GM12878 (cell line): ENCODE results near the gene RARA. TPM values are rescaled to one million over a fixed set of nuclear protein-coding genes. Genes with fewer than 3 reads are reported as not detected.

Source experiments
- ATAC-seq: fragments of 200-7000 bp; cut with Tn5 transposase; 3 replicates; pipeline ENCODE4 v1.9.1; 2020; ENCODE audit warnings: mild to moderate bottlenecking, moderate library complexity
- BruUV-seq: library from RNA; stranded (reverse); fragments of 400-500 nt; replicated peaks from 2 replicates; lab custom pipeline; 2021; lab: Mats Ljungman, UMichigan
- CTCF ChIA-PET: fragments of 300-600 bp; sonication (Branson Sonifier 250); formaldehyde crosslinking; extraction: SDS; loops from one replicate; lab custom pipeline; 2021; ENCODE audit warnings: inconsistent platforms; lab: Yijun Ruan, JAX
- POLR2A ChIA-PET: fragments of 350-600 bp; formaldehyde crosslinking; extraction: SDS; loops from one replicate; lab custom pipeline; 2021; ENCODE audit warnings: inconsistent platforms; lab: Charles Lee
- RAD21 ChIA-PET: fragments of 300-600 bp; sonication (Branson Sonifier 250); formaldehyde crosslinking; loops from one replicate; lab custom pipeline; 2023; ENCODE audit warnings: antibody characterized with exemption; ENCODE audit not compliant: unreplicated experiment; lab: Charles Lee
- SMC1A ChIA-PET: fragments of 300-600 bp; sonication (Branson Sonifier 250); formaldehyde crosslinking; loops from one replicate; lab custom pipeline; 2023; ENCODE audit not compliant: unreplicated experiment, uncharacterized antibody; lab: Charles Lee
- DNase-seq: peaks from one replicate; pipeline ENCODE4 v3.0.0-alpha.2; 2011; ENCODE audit warnings: low read depth, low spot score
- FAIRE-seq: peaks from 3 replicates; lab custom pipeline; 2011; peaks lifted over from hg19 to GRCh38; lab: Jason Lieb, UNC
- H2AFZ ChIP-seq: 2 replicates; pipeline ENCODE4 v1.6.0; 2011; ENCODE audit warnings: low read depth, low read length, control low read depth; ENCODE audit not compliant: control insufficient read depth
- H3K27ac ChIP-seq: 2 replicates; pipeline ENCODE4 v1.5.1; 2011; ENCODE audit warnings: control low read depth; ENCODE audit not compliant: control insufficient read depth, insufficient read depth
- H3K27me3 ChIP-seq, 2 experiments: replicated peaks in 1 of 2; 2 replicates each; pipeline versions ENCODE4 v1.6.0 to v1.6.1; 2011; ENCODE audit warnings: low read length in 1 of 2; ENCODE audit not compliant: control insufficient read depth in 2 of 2, insufficient read depth in 2 of 2
- H3K36me3 ChIP-seq, 2 experiments: 2 replicates each; pipeline ENCODE4 v1.5.1; 2011; ENCODE audit warnings: low read length in 1 of 2; ENCODE audit not compliant: control insufficient read depth in 2 of 2, insufficient read depth in 2 of 2
- H3K4me1 ChIP-seq: 2 replicates; pipeline ENCODE4 v1.6.1; 2011; ENCODE audit warnings: mild to moderate bottlenecking, low read length, moderate library complexity, mixed read lengths; ENCODE audit not compliant: control insufficient read depth, insufficient read depth
- H3K4me2 ChIP-seq: 2 replicates; pipeline ENCODE4 v1.6.0; 2011; ENCODE audit warnings: control low read depth; ENCODE audit not compliant: control insufficient read depth, insufficient read depth
- H3K4me3 ChIP-seq: fragments of 200-600 bp; sonication (generic); 2 replicates; pipeline ENCODE4 v1.5.1; 2016
- H3K79me2 ChIP-seq: 2 replicates; pipeline ENCODE4 v1.6.0; 2011; ENCODE audit warnings: low read length; ENCODE audit not compliant: control insufficient read depth, insufficient read depth
- H3K9ac ChIP-seq: 2 replicates; pipeline ENCODE4 v1.8.0; 2011; ENCODE audit warnings: low read length, control low read depth, mixed read lengths; ENCODE audit not compliant: control insufficient read depth, insufficient read depth
- H3K9me3 ChIP-seq: replicated peaks from 3 replicates; pipeline ENCODE4 v1.5.1; 2011; ENCODE audit warnings: mild to moderate bottlenecking, low read length; ENCODE audit not compliant: control insufficient read depth, insufficient read depth
- H4K20me1 ChIP-seq: 2 replicates; pipeline ENCODE4 v1.6.0; 2011; ENCODE audit not compliant: control insufficient read depth, insufficient read depth
- EZH2 ChIP-seq: IDR thresholded peaks from 2 replicates; pipeline ENCODE4 v1.6.1; 2012; ENCODE audit warnings: low read depth, mild to moderate bottlenecking, control low read depth, inconsistent platforms, low read length, borderline replicate concordance; ENCODE audit not compliant: control insufficient read depth
- HDAC2 ChIP-seq: fragments of 200-600 bp; sonication (generic); IDR thresholded peaks from 2 replicates; pipeline ENCODE4 v1.6.1; 2017
- IKZF1 ChIP-seq: fragments of 450-650 bp; conservative IDR thresholded peaks from 2 replicates; pipeline ENCODE4 v1.6.1; 2017; ENCODE audit warnings: antibody characterized with exemption, mild to moderate bottlenecking
- LARP7 ChIP-seq: fragments of 450-650 bp; IDR thresholded peaks from 2 replicates; pipeline ENCODE4 v1.6.1; 2017; ENCODE audit warnings: mild to moderate bottlenecking
- MEF2A ChIP-seq: IDR thresholded peaks from 2 replicates; pipeline ENCODE4 v1.6.1; 2011; ENCODE audit warnings: low read depth, mild to moderate bottlenecking, low read length, moderate library complexity; ENCODE audit not compliant: insufficient read depth
- MTA2 ChIP-seq: fragments of 450-650 bp; IDR thresholded peaks from 2 replicates; pipeline ENCODE4 v1.6.1; 2016; ENCODE audit warnings: low read depth, mild to moderate bottlenecking, moderate library complexity
- NBN ChIP-seq: fragments of 450-650 bp; IDR thresholded peaks from 2 replicates; pipeline ENCODE4 v1.6.1; 2016
- PAX8 ChIP-seq: fragments of 450-650 bp; IDR thresholded peaks from 2 replicates; pipeline ENCODE4 v1.6.1; 2017; ENCODE audit warnings: mild to moderate bottlenecking, moderate library complexity
- POLR2A ChIP-seq: IDR thresholded peaks from 2 replicates; pipeline ENCODE4 v1.6.1; 2011; ENCODE audit warnings: low read depth, mild to moderate bottlenecking, low read length
- SIN3A ChIP-seq: IDR thresholded peaks from 2 replicates; pipeline ENCODE4 v1.6.1; 2012; ENCODE audit warnings: low read depth, low read length, improper control_type of control experiment
- SMAD5 ChIP-seq: IDR thresholded peaks from 2 replicates; pipeline ENCODE4 v1.6.1; 2016; ENCODE audit warnings: antibody characterized with exemption, low read depth
- ZZZ3 ChIP-seq: IDR thresholded peaks from 2 replicates; pipeline ENCODE4 v1.6.1; 2011; ENCODE audit warnings: low read depth; ENCODE audit not compliant: control insufficient read depth, insufficient read length
- WGBS: methylation state at CpG from one replicate; pipeline ENCODE4 v1.1.6; 2016; ENCODE audit warnings: low lambda C conversion rate; ENCODE audit not compliant: insufficient replicate concordance, insufficient coverage; ENCODE audit errors: missing lambda C conversion rate; 5-methylcytosine and 5-hydroxymethylcytosine counted together
- in situ Hi-C: fragments of 300-500 bp; cut with MboI; formaldehyde crosslinking; loops from 9 replicates; pipeline ENCODE4 v1.14.3; 2018; ENCODE audit warnings: mixed read lengths
- intact Hi-C: fragments of 100-400 bp; cut with micrococcal nuclease; formaldehyde crosslinking; loops from one replicate; pipeline ENCODE4 v1.14.2; 2022; ENCODE audit not compliant: unreplicated experiment
- polyA plus RNA-seq, 11 experiments: library from polyadenylated mRNA; depleted of rRNA in 4 of 11; unstranded in 6 of 11; stranded (reverse) in 5 of 11; fragments of >200 nt; fragmentation: Nextera tagmentation in 4 of 11; fragmentation: Illumina TruSeq in 1 of 11; extraction: Ambion mirVana in 4 of 11; extraction: Trizol in 1 of 11; gene quantifications; 1 replicate in 1 of 11; 2 replicates in 10 of 11; pipeline versions ENCODE4 v1.2.1 to v1.2.3, GENCODE V29; 2011 to 2016; ENCODE audit warnings: inconsistent platforms in 2 of 11, missing spikeins in 2 of 11, low read depth in 1 of 11
- total RNA-seq, 4 experiments: library from RNA; depleted of rRNA in 3 of 4; stranded (reverse); fragments of >200 nt in 3 of 4; fragmentation: Illumina TruSeq in 1 of 4; extraction: Trizol in 1 of 4; gene quantifications; 2 replicates each; pipeline versions ENCODE4 v1.2.1 to v1.2.3, GENCODE V29; 2013 to 2021
- TF ChIP-seq, protein P1 (sequence below): fragments of 450-650 bp; IDR thresholded peaks from 2 replicates; pipeline ENCODE4 v1.6.1; 2018; ENCODE audit warnings: mild to moderate bottlenecking, low read depth, moderate library complexity; ENCODE audit not compliant: partially characterized antibody
- TF ChIP-seq, protein P2 (sequence below): IDR thresholded peaks from 2 replicates; pipeline ENCODE4 v1.6.1; 2011; ENCODE audit warnings: low read depth, low read length, improper control_type of control experiment, borderline replicate concordance
- TF ChIP-seq, protein P3 (sequence below): fragments of 150-350 bp; IDR thresholded peaks from 2 replicates; pipeline ENCODE4 v1.6.1; 2014; ENCODE audit warnings: mild to moderate bottlenecking, low read depth, low read length
- TF ChIP-seq, protein P4 (sequence below): fragments of 450-650 bp; IDR thresholded peaks from 2 replicates; pipeline ENCODE4 v1.6.1; 2017; ENCODE audit warnings: mild to moderate bottlenecking

Gene RARA
- total and polyA plus RNA-seq, 10 of the 15 experiments (the other 5 are each of a cell fraction or from before 2014, with no cell fraction given) = 0.13 to 33.6 (median 13.6) TPM

DNA sequence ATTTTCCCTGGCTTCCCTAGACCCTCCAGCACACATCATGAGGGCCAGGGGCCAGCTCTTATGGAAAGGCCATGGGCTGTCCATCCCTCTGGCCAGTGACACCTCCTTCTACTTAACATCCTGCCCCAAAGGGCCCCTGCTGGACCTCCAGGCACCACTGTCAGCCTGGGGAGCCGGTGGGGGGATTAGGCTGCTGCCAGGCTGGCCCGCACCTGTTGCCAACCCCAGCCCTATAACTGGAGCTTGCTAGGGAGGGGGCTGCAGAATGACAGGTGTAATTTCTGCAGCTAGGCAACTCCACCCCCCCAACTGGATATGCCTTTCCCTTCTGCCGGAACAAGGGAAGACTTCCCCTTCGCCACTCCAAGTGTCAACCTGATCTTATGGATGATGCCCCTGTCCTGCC lies 12.5 kb downstream of the RARA start:
- Histone ChIP-seq H3K9me3 (no peaks in the 10 kb centered on the region), H3K27ac (peak overlapping the region; percentile 96), H2AFZ (no peak overlapping the region), H3K79me2 (peaks cover 85% of the 10 kb centered on the region), H3K36me3 (no peaks in the 10 kb centered on the region), H3K9ac (peak overlapping the region; percentile 91), H4K20me1 (no peaks in the 10 kb centered on the region), H3K4me3 (peak overlapping the region; percentile 91), H3K4me2 (peak overlapping the region; percentile 100), H3K4me1 (peaks cover 55% of the 10 kb centered on the region), H3K27me3 (no peaks in the 10 kb centered on the region)
- DNase-seq (no peak), ATAC-seq (no peak), FAIRE-seq (no peak)
- ChIA-PET SMC1A (interaction anchor here (0.5 to 11.2 kb wide), 4 partner anchors 14 to 80 kb away, joined by 3 to 172 read pairs (median 3); partner anchors contain the start of gene RARA), RAD21 (interaction anchor here (7.4 to 12.6 kb wide), 2 partner anchors 12 to 32 kb away, joined by 36 to 156 read pairs; partner anchors contain the start of gene RARA), CTCF (interaction anchor here (1.3 to 8.4 kb wide), 2 partner anchors 12 to 18 kb away, joined by 5 to 90 read pairs; partner anchors contain the start of gene RARA), POLR2A (interaction anchor here (0.6 to 7.0 kb wide), 4 partner anchors 10 to 1645 kb away, joined by 3 to 123 read pairs (median 5); partner anchors contain the start of gene RARA)
- no TSS peak for BruUV-seq
- 89% methylated on average over 3 of the region's 4 CpGs for WGBS
- intact Hi-C loops (loop anchor here (5.0 kb wide), 2 partner anchors 36 to 1351 kb away; no protein-coding TSS in a partner anchor), in situ Hi-C loops (loop anchor here (10.0 kb wide), 1 partner anchor 1353 kb away; no protein-coding TSS in a partner anchor)
- TF ChIP-seq, protein P1, sequence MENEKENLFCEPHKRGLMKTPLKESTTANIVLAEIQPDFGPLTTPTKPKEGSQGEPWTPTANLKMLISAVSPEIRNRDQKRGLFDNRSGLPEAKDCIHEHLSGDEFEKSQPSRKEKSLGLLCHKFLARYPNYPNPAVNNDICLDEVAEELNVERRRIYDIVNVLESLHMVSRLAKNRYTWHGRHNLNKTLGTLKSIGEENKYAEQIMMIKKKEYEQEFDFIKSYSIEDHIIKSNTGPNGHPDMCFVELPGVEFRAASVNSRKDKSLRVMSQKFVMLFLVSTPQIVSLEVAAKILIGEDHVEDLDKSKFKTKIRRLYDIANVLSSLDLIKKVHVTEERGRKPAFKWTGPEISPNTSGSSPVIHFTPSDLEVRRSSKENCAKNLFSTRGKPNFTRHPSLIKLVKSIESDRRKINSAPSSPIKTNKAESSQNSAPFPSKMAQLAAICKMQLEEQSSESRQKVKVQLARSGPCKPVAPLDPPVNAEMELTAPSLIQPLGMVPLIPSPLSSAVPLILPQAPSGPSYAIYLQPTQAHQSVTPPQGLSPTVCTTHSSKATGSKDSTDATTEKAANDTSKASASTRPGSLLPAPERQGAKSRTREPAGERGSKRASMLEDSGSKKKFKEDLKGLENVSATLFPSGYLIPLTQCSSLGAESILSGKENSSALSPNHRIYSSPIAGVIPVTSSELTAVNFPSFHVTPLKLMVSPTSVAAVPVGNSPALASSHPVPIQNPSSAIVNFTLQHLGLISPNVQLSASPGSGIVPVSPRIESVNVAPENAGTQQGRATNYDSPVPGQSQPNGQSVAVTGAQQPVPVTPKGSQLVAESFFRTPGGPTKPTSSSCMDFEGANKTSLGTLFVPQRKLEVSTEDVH = no peak
- TF ChIP-seq, protein P2, sequence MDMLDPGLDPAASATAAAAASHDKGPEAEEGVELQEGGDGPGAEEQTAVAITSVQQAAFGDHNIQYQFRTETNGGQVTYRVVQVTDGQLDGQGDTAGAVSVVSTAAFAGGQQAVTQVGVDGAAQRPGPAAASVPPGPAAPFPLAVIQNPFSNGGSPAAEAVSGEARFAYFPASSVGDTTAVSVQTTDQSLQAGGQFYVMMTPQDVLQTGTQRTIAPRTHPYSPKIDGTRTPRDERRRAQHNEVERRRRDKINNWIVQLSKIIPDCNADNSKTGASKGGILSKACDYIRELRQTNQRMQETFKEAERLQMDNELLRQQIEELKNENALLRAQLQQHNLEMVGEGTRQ = no peak
- TF ChIP-seq HDAC2 (no peak), SMAD5 (no peak), POLR2A (no peak; the same call in 1 of the 2 replicates), LARP7 (no peak), MEF2A (no peak), MTA2 (no peak), NBN (no peak), PAX8 (no peak), SIN3A (no peak), IKZF1 (no peak), ZZZ3 (no peak), EZH2 (no peak)
- TF ChIP-seq, protein P3, sequence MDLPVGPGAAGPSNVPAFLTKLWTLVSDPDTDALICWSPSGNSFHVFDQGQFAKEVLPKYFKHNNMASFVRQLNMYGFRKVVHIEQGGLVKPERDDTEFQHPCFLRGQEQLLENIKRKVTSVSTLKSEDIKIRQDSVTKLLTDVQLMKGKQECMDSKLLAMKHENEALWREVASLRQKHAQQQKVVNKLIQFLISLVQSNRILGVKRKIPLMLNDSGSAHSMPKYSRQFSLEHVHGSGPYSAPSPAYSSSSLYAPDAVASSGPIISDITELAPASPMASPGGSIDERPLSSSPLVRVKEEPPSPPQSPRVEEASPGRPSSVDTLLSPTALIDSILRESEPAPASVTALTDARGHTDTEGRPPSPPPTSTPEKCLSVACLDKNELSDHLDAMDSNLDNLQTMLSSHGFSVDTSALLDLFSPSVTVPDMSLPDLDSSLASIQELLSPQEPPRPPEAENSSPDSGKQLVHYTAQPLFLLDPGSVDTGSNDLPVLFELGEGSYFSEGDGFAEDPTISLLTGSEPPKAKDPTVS = no peak
- TF ChIP-seq, protein P4, sequence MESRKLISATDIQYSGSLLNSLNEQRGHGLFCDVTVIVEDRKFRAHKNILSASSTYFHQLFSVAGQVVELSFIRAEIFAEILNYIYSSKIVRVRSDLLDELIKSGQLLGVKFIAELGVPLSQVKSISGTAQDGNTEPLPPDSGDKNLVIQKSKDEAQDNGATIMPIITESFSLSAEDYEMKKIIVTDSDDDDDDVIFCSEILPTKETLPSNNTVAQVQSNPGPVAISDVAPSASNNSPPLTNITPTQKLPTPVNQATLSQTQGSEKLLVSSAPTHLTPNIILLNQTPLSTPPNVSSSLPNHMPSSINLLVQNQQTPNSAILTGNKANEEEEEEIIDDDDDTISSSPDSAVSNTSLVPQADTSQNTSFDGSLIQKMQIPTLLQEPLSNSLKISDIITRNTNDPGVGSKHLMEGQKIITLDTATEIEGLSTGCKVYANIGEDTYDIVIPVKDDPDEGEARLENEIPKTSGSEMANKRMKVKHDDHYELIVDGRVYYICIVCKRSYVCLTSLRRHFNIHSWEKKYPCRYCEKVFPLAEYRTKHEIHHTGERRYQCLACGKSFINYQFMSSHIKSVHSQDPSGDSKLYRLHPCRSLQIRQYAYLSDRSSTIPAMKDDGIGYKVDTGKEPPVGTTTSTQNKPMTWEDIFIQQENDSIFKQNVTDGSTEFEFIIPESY = no peak
